Transverse colon (tissue), 4 donors: ENCODE data around the gene CA12. TPM values are rescaled to one million over a fixed set of nuclear protein-coding genes. Genes with fewer than 3 reads are reported as not detected.

Experiments
- DNase-seq: peaks from one replicate; pipeline ENCODE4 v3.0.0-alpha.2; 2019
- H3K27ac ChIP-seq, 4 donors: fragments of 200-600 bp; sonication (generic); 2 replicates each; pipeline ENCODE4 v1.5.1; 2016 to 2018; ENCODE audit warnings: inconsistent platforms in 4 of 4
- H3K27me3 ChIP-seq: fragments of 200-600 bp; sonication (generic); 2 replicates; pipeline ENCODE4 v1.5.1; 2017; ENCODE audit warnings: inconsistent platforms
- H3K36me3 ChIP-seq, 4 donors: fragments of 200-600 bp; sonication (generic); 2 replicates each; pipeline ENCODE4 v1.5.1; 2017 to 2019; ENCODE audit warnings: inconsistent platforms in 4 of 4
- H3K4me1 ChIP-seq, 4 donors: fragments of 200-600 bp; sonication (generic); 2 replicates each; pipeline ENCODE4 v1.5.1; 2017 to 2020; ENCODE audit warnings: inconsistent platforms in 4 of 4
- H3K4me3 ChIP-seq, 4 donors: fragments of 200-600 bp; sonication (generic); 1 replicate in 1 of 4; 2 replicates in 3 of 4; pipeline versions ENCODE4 v1.5.1 to v1.6.1; 2017 to 2019; ENCODE audit warnings: inconsistent platforms in 4 of 4
- H3K9me3 ChIP-seq, 2 donors: fragments of 200-600 bp; sonication (generic); 2 replicates each; pipeline ENCODE4 v1.5.1; 2017 to 2019; ENCODE audit warnings: inconsistent platforms in 2 of 2
- EP300 ChIP-seq: sonication (generic); formaldehyde crosslinking; IDR thresholded peaks from one replicate; pipeline ENCODE4 v1.6.1; 2017; ENCODE audit warnings: antibody characterized with exemption, low read depth
- POLR2A ChIP-seq: fragments of 450-650 bp; IDR thresholded peaks from one replicate; pipeline ENCODE4 v1.6.1; 2016; ENCODE audit warnings: antibody characterized with exemption, mild to moderate bottlenecking, moderate library complexity
- POLR2AphosphoS5 ChIP-seq, 3 donors: sonication (generic); formaldehyde crosslinking; IDR thresholded peaks; one replicate each; pipeline ENCODE4 v1.6.1; 2016; ENCODE audit warnings: antibody characterized with exemption in 3 of 3
- WGBS, 2 donors: methylation state at CpG; one replicate each; pipeline ENCODE4 v1.1.5; 2018; ENCODE audit warnings: low coverage in 1 of 2; 5-methylcytosine and 5-hydroxymethylcytosine counted together
- in situ Hi-C, 4 donors: fragments of 200-750 bp; cut with MboI; loops; one replicate each; pipeline versions ENCODE4 v1.15.0 to v1.15.1; 2017; ENCODE audit warnings: low sequenced_read_pairs in 3 of 4, low pct_ligation_motif_present in 1 of 4, low pct_unique_long_range_greater_than_20kb in 1 of 4
- intact Hi-C: fragments of 100-400 bp; cut with DNase I; formaldehyde crosslinking; loops from one replicate; pipeline ENCODE4 v1.15.1; 2023; ENCODE audit warnings: low total_unique reads
- total RNA-seq, 4 donors: library from RNA; depleted of rRNA; stranded (reverse); fragments of >200 nt; gene quantifications; one replicate each; pipeline ENCODE4 v1.1.0, GENCODE V29; 2016
- TF ChIP-seq, protein P1 (sequence below), 5 experiments: fragments of 200-600 bp in 3 of 5; fragments of 450-650 bp in 2 of 5; sonication (generic) in 3 of 5; IDR thresholded peaks; 1 replicate in 2 of 5; 2 replicates in 3 of 5; pipeline ENCODE4 v1.5.1; 2016 to 2017; ENCODE audit warnings: antibody characterized with exemption in 5 of 5, inconsistent platforms in 3 of 5, mild to moderate bottlenecking in 2 of 5, moderate library complexity in 1 of 5

Gene CA12
- total RNA-seq, 4 donors from 2014 or later = 121 to 392 (median 329) TPM

DNA sequence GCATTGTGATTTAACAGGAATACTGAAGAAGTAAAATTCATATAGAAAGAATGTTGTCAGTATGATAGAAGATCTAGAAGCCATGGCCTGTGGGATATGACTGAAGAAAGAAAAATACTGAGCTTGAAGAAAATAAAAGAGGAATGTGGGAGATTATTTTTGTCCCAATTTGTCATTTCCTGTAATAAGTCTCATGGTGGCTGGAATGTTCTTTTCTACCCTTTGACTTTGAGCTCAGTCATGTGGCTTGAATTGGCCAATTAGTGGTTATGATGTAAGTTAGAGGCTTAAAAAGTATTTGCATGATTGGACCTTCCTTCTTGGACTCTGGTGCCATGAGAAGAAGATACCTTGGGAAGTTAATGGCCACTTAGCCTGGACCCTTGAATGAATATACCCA, 90.1 kb downstream of the CA12 start:
- TF ChIP-seq POLR2AphosphoS5 (IDR thresholded peaks at IDR 0.05) = no peak
- TF ChIP-seq, protein P1, sequence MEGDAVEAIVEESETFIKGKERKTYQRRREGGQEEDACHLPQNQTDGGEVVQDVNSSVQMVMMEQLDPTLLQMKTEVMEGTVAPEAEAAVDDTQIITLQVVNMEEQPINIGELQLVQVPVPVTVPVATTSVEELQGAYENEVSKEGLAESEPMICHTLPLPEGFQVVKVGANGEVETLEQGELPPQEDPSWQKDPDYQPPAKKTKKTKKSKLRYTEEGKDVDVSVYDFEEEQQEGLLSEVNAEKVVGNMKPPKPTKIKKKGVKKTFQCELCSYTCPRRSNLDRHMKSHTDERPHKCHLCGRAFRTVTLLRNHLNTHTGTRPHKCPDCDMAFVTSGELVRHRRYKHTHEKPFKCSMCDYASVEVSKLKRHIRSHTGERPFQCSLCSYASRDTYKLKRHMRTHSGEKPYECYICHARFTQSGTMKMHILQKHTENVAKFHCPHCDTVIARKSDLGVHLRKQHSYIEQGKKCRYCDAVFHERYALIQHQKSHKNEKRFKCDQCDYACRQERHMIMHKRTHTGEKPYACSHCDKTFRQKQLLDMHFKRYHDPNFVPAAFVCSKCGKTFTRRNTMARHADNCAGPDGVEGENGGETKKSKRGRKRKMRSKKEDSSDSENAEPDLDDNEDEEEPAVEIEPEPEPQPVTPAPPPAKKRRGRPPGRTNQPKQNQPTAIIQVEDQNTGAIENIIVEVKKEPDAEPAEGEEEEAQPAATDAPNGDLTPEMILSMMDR (IDR thresholded peaks at IDR 0.05) = no peak
- TF ChIP-seq POLR2A = no peak
- TF ChIP-seq EP300 = no peak
- H3K36me3 ChIP-seq = no peaks in the 10 kb centered on the region
- H3K9me3 ChIP-seq = no peaks in the 10 kb centered on the region
- H3K27ac ChIP-seq = no peak overlapping the region
- intact Hi-C loops (no loop called here), in situ Hi-C loops (loop anchor here (5.0 to 25.0 kb wide), 4 partner anchors 111 to 296 kb away; partner anchors contain the start of gene FBXL22 (in 1 of the 4))
- H3K4me3 ChIP-seq = no peak overlapping the region
- peaks cover 0 to 18% (median 4%) of the 10 kb centered on the region in 4 donors for H3K4me1 ChIP-seq
- no peaks in the 10 kb centered on the region for H3K27me3 ChIP-seq
- DNase-seq = no peak

DNA sequence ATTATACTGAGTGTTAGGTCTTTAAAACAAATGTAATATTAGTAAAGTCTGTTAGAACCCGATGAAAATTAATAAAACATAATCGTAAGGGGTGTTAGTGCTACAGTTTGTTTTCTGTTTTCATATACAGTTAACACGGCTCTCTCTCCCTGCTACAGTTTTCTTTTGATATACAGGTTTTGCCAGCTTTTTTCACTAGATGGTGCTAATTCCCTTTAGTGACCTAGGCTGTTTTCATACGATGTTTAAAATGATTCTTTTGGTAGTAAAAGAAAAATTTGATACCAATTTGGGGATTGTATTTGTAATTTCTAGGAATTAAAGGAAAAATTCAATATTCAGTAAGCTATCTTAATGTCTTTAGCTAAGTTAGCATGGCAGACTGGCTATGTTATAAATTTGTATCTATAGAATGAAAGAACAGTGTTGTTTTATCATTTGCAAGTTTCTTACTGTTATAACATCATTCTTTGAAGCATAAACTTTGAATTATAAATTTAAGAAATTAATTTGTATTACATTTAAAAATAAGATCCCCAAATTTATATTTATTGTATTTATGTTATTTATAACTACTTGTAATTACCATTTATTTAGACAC, 92.8 kb downstream of the CA12 start:
- in situ Hi-C loops = loop anchor here in 2 of 4 donors (5.0 to 25.0 kb wide), 3 partner anchors 113 to 298 kb away; partner anchors contain the start of gene FBXL22 (in 1 of the 2)
- H3K4me3 ChIP-seq = no peak overlapping the region
- no peaks in the 10 kb centered on the region for H3K27me3 ChIP-seq
- WGBS, 2 donors = 4% methylated on average over 4 of the region's 4 CpGs
- H3K36me3 ChIP-seq = no peaks in the 10 kb centered on the region
- intact Hi-C loops = loop anchor here (2.0 kb wide), 1 partner anchor 114 kb away; no protein-coding TSS in a partner anchor
- H3K9me3 ChIP-seq = no peaks in the 10 kb centered on the region
- TF ChIP-seq, protein P1 (IDR thresholded peaks at IDR 0.05) = peak; percentile 58 to 71 (median 66)
- TF ChIP-seq POLR2AphosphoS5 (IDR thresholded peaks at IDR 0.05) (no peak), EP300 (no peak), POLR2A (no peak)
- DNase-seq = no peak
- peaks cover 0 to 18% (median 4%) of the 10 kb centered on the region in 4 donors for H3K4me1 ChIP-seq
- H3K27ac ChIP-seq = no peak overlapping the region

DNA sequence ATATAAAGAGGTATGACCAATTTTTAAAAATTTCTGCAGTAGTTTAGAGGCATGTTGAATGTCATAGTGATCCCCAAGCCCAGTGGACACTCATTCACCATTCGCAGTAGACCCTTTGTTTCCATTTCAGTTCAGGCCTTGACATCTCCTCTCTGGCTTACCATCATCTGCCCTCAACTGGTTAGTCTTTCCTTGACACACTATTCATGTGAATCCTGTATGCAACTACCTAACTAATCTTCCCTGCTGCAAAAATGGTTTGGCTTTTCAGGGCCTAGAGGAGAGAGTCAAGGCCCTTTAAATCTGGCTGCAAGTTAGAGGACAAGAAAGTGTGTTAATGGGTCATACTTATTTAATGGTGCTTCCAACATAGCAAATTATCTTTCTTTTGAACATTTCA, 93.3 kb downstream of the CA12 start:
- H3K27me3 ChIP-seq = no peaks in the 10 kb centered on the region
- TF ChIP-seq POLR2A = no peak
- no peak for TF ChIP-seq EP300
- TF ChIP-seq POLR2AphosphoS5 (IDR thresholded peaks at IDR 0.05) = no peak
- peaks cover 0 to 18% (median 4%) of the 10 kb centered on the region in 4 donors for H3K4me1 ChIP-seq
- no peaks in the 10 kb centered on the region for H3K9me3 ChIP-seq
- DNase-seq = no peak
- in situ Hi-C loops (loop anchor here in 2 of 4 donors (5.0 to 25.0 kb wide), 3 partner anchors 114 to 299 kb away; partner anchors contain the start of gene FBXL22 (in 1 of the 2)), intact Hi-C loops (loop anchor here (2.0 kb wide), 1 partner anchor 114 kb away; no protein-coding TSS in a partner anchor)
- no peaks in the 10 kb centered on the region for H3K36me3 ChIP-seq
- H3K4me3 ChIP-seq = no peak overlapping the region
- WGBS, 2 donors = 79 to 80% methylated on average over 1 of the region's 1 CpG
- no peak overlapping the region for H3K27ac ChIP-seq

DNA sequence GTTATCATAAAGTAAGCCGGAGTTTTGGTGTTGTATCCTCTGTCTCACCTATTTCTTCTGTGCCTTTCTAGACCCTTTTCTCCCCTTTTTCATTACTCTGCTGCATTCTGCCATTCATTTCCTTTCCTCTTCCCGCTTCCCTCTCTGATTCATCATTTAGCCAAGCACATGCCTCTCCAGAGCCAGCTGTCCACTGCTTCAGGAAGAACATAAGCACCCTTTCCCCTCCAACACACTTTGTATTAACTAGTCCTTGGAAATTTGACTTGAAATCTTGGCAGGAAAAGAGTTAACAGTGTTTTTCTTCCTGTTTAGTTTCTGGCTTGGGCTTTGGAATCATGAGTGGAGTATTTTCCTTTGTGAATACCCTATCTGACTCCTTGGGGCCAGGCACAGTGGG, 94.5 kb downstream of the CA12 start:
- no peak for DNase-seq
- in situ Hi-C loops (loop anchor here in 2 of 4 donors (5.0 to 25.0 kb wide), 3 partner anchors 115 to 300 kb away; partner anchors contain the start of gene FBXL22 (in 1 of the 2)), intact Hi-C loops (no loop called here)
- no peaks in the 10 kb centered on the region for H3K9me3 ChIP-seq
- H3K27ac ChIP-seq = no peak overlapping the region
- H3K4me1 ChIP-seq = peaks cover 0 to 18% (median 4%) of the 10 kb centered on the region in 4 donors
- WGBS, 2 donors = 88 to 94% methylated on average over 2 of the region's 2 CpGs
- H3K27me3 ChIP-seq = no peaks in the 10 kb centered on the region
- H3K4me3 ChIP-seq = no peak overlapping the region
- H3K36me3 ChIP-seq = no peaks in the 10 kb centered on the region
- TF ChIP-seq EP300 (no peak), POLR2AphosphoS5 (IDR thresholded peaks at IDR 0.05) (no peak), POLR2A (no peak)
- TF ChIP-seq, protein P1 (IDR thresholded peaks at IDR 0.05) = no peak
